ENCODE measurements around the gene NDFIP1.

The NDFIP1 gene

GRCh38 chr5:142118155-142118686 is 9.6 kb downstream of the NDFIP1 start:
- no peak overlapping the region for H3K4me3 ChIP-seq (ENCODE audit: low read length)
- TF ChIP-seq CTCF (IDR thresholded peaks at IDR 0.05; ENCODE audit: insufficient read depth, low read depth, low read length, missing control alignments): no peak
- no peak for DNase-seq (ENCODE audit: low read depth)

DNA sequence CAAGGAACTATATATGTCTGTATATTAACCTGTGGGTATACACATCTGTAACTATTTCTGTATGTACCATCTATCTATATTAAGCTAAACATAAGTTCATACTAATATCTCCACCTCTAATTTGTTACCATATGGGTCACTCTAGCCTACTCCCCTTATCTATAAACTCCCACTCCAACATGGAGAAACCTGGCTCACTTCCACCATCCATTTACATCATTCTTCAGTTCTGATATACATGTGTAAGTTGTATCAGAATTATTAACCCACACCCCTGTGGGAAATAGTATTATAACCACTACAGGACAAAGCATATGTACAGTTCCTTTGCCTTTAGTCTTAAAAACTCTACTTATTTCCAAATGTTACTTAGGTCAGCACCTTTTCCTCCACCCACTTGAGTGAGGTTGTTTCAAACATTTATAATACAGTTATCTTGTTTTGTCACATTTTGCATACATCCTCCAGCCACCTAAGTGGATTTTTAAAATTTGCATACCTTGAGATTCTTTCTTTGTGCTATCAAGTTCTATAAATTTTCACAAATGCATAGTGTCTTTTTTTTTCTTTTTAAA is 10.6 kb downstream of the NDFIP1 start:
- TF ChIP-seq CTCF (IDR thresholded peaks at IDR 0.05; ENCODE audit: insufficient read depth, low read depth, low read length, missing control alignments): no peak
- H3K4me3 ChIP-seq (ENCODE audit: low read length): no peak overlapping the region
- DNase-seq (ENCODE audit: low read depth): no peak

DNA sequence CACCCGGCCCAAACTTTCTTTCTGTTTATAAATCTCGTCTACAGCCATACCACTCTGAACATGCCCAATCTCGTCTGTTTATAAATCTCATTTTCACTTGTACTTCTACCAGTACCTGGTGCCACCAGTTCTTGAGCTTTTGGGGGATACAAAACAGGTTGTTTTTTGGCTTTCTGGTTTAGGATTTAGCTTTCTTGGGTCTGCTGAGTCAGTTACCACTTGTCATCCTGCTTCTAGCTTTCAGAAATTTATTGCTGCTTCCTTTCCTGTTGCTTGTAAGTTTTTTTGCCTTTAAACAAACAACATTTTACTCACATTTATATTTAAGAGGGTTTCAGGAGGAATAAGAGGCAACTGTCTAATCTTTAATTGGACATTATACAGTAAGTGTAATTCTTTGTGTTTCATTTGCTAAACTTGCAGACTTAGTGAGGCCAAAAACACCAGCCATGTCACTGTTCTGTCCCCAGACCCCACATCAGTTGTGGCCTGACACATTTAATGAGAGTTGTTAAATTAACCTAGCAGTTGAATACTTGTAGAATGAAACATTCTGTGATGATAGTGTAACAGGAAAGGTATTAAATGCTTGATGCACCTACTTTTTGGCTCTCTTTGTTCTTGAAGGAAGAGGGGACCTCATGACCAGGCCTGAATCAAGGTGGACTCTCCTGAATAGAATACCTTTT is 11.8 kb downstream of the NDFIP1 start:
- no peak for DNase-seq (ENCODE audit: low read depth)
- TF ChIP-seq CTCF (IDR thresholded peaks at IDR 0.05; ENCODE audit: insufficient read depth, low read depth, low read length, missing control alignments): no peak
- no peak overlapping the region for H3K4me3 ChIP-seq (ENCODE audit: low read length)

DNA sequence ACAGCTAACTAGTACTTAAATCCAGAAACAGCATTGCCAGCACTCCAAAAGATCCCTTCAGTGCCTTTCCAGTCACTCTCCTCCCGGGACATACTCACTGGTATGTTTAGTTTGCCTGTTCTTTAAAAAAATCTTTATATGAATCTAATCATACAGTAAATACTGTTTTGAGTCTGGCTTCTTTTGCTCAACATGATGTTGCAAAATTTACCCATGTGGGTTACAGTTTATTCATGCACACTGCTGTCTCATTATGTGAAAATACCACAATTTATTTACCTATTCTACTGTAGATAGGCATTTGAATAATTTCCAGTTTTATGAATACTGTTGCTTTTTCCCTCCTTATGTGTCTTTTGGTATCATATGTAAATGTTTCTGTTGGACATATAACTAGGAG is 13.5 kb downstream of the NDFIP1 start:
- no peak for DNase-seq (ENCODE audit: low read depth)
- no peak for TF ChIP-seq CTCF (IDR thresholded peaks at IDR 0.05; ENCODE audit: insufficient read depth, low read depth, low read length, missing control alignments)

GRCh38 chr5:142125378-142125777 is 16.8 kb downstream of the NDFIP1 start:
- no peak for DNase-seq (ENCODE audit: low read depth)
- TF ChIP-seq CTCF (IDR thresholded peaks at IDR 0.05; ENCODE audit: insufficient read depth, low read depth, low read length, missing control alignments): no peak
- no peak overlapping the region for H3K4me3 ChIP-seq (ENCODE audit: low read length)

More for the DNA sequence above, 13.5 kb downstream of the NDFIP1 start:
- no peak overlapping the region for H3K4me3 ChIP-seq (ENCODE audit: low read length)

GRCh38 chr5:142125963-142126362 is 17.4 kb downstream of the NDFIP1 start:
- no peak overlapping the region for H3K4me3 ChIP-seq (ENCODE audit: low read length)
- no peak for DNase-seq (ENCODE audit: low read depth)
- no peak for TF ChIP-seq CTCF (IDR thresholded peaks at IDR 0.05; ENCODE audit: insufficient read depth, low read depth, low read length, missing control alignments)

Measured in epithelial cell of esophagus (primary cell).